ENCODE data around the gene TRAF7.
"Not testable (repeated sequence)": the region's sequence is repeated elsewhere in the genome, so short reads cannot be mapped to it uniquely, and the experiment has no call there.

- TF ChIP-seq CTCF (IDR thresholded peaks at IDR 0.05); EZH2 (IDR thresholded peaks at IDR 0.05; ENCODE audit: borderline replicate concordance, insufficient read depth, low read depth, low read length, poor library complexity, severe bottlenecking): not testable (repeated sequence)
These were observed 43.0 kb upstream of the TRAF7 start for GRCh38 chr16:2112539-2113106.
